IPS DF 6.9 (cell line): ENCODE data around the gene KIF6.
A peak's percentile ranks its signal among the peaks of the same experiment; 100 is the strongest.

ENCODE experiments used
- DNase-seq: peaks from one replicate; pipeline ENCODE4 v3.0.0-alpha.2; 2013; ENCODE audit warnings: low read depth, low spot score
- H3K27ac ChIP-seq: one replicate; pipeline ENCODE4 v1.5.1; 2013; ENCODE audit warnings: low read length, control low read depth
- H3K27me3 ChIP-seq: 2 replicates; pipeline ENCODE4 v1.6.1; 2013; ENCODE audit warnings: mild to moderate bottlenecking, low read length; ENCODE audit not compliant: control insufficient read depth, insufficient read depth
- H3K36me3 ChIP-seq: 2 replicates; pipeline ENCODE4 v1.6.1; 2013; ENCODE audit warnings: low read length; ENCODE audit not compliant: control insufficient read depth, insufficient read depth
- H3K4me1 ChIP-seq: 2 replicates; pipeline ENCODE4 v1.6.1; 2013; ENCODE audit warnings: low read length; ENCODE audit not compliant: control insufficient read depth, insufficient read depth
- H3K4me3 ChIP-seq: 2 replicates; pipeline ENCODE4 v1.5.1; 2013; ENCODE audit warnings: mild to moderate bottlenecking, low read length
- H3K9me3 ChIP-seq: 2 replicates; pipeline ENCODE4 v1.6.1; 2013; ENCODE audit warnings: low read length, inconsistent platforms; ENCODE audit not compliant: control insufficient read depth, insufficient read depth
- WGBS: extraction: QIAGEN DNeasy Blood & Tissue Kit; methylation state at CpG from one replicate; pipeline ENCODE4 v1.1.7; 2013; ENCODE audit warnings: mixed read lengths, missing lambda C conversion rate; ENCODE audit not compliant: insufficient read length, insufficient coverage; 5-methylcytosine and 5-hydroxymethylcytosine counted together

KIF6 gene

DNA sequence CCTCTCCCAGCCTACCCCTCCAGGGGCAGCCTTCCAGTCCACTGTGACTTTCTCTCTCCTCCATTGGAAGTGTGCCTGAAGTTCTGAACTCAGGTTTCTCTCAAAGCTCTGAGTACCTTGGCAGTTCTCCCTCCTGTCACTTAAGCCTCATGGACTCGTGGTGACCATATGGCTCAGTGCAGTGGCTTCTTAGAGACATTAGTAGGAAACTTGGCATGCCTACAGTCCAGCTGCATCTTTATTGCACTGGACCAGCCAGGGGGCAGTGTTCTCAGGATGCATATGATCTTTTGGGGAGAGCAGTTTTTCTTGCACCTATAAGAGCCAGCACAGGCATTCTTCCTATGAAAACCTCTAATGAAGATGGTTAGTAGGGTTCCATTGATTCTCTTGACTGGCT is 355.2 kb downstream of the KIF6 start:
- no CpG with 5 or more reads among the region's 1 CpG for WGBS
- Histone ChIP-seq H3K4me1 (0 out of 2 replicates have a peak, but pooled peaks cover 1% of the 10 kb centered on the region), H3K27ac (no peak overlapping the region), H3K9me3 (no peaks in the 10 kb centered on the region), H3K27me3 (no peaks in the 10 kb centered on the region), H3K36me3 (no peaks in the 10 kb centered on the region), H3K4me3 (no peak overlapping the region)
- no peak for DNase-seq

GRCh38 chr6:39367700-39368099 is 357.5 kb downstream of the KIF6 start:
- no CpG with 5 or more reads among the region's 3 CpGs for WGBS
- 0 out of 2 replicates have a peak, but pooled peaks cover 1% of the 10 kb centered on the region for H3K4me1 ChIP-seq
- no peaks in the 10 kb centered on the region for H3K27me3 ChIP-seq
- DNase-seq = no peak
- H3K4me3 ChIP-seq = no peak overlapping the region
- no peaks in the 10 kb centered on the region for H3K36me3 ChIP-seq
- no peaks in the 10 kb centered on the region for H3K9me3 ChIP-seq
- no peak overlapping the region for H3K27ac ChIP-seq

- H3K27me3 ChIP-seq = no peaks in the 10 kb centered on the region
- peaks cover 3% of the 10 kb centered on the region for H3K4me1 ChIP-seq
- WGBS = no CpG with 5 or more reads among the region's 9 CpGs
- H3K9me3 ChIP-seq = no peaks in the 10 kb centered on the region
- DNase-seq = no peak
- H3K27ac ChIP-seq = no peak overlapping the region
- H3K36me3 ChIP-seq = no peaks in the 10 kb centered on the region
- no peak overlapping the region for H3K4me3 ChIP-seq
Measured at GRCh38 chr6:39366931-39367618, 358.1 kb downstream of the KIF6 start.

DNA sequence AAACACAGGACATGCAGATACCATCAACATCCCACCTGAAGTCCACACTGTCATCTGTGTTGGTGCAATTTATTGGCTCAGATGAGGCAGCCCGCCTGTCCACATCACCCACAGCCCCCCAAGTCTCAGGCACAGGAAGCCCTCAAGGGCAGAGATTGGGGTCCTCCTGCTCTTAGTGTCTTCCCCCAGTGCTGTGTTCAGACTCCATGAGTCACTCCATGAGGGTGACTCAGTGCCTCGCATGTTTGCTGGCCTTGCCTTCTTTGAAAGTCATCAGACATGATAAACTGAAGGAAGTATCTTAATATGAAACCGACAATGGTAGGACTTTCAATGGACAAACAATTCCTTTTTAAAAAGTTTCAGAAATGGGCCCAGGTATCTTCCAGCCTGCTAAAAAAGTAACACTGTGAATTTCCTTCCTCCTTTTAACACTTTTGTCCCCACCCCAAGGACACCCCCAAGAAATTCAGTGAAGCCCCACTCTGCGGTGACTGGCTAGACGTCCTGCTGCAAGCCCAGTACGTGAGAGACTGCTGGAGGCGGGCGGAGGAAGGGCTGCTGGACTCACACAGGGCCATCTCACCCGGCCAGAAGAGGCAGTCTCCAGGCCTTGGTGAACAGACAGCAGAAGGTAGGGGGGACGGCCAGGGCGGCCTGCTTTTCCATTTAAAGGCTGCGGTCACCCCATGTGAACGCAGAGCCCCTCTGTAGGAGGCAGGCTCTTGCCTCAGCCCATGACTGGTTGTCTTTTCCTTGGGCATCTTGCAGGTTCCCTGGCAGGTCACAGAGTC is 359.7 kb downstream of the KIF6 start:
- H3K9me3 ChIP-seq = no peaks in the 10 kb centered on the region
- peaks cover 2% of the 10 kb centered on the region for H3K4me1 ChIP-seq
- WGBS = no CpG with 5 or more reads among the region's 13 CpGs
- no peak overlapping the region for H3K4me3 ChIP-seq
- no peak for DNase-seq
- H3K27ac ChIP-seq = no peak overlapping the region
- H3K36me3 ChIP-seq = no peaks in the 10 kb centered on the region
- no peaks in the 10 kb centered on the region for H3K27me3 ChIP-seq

DNA sequence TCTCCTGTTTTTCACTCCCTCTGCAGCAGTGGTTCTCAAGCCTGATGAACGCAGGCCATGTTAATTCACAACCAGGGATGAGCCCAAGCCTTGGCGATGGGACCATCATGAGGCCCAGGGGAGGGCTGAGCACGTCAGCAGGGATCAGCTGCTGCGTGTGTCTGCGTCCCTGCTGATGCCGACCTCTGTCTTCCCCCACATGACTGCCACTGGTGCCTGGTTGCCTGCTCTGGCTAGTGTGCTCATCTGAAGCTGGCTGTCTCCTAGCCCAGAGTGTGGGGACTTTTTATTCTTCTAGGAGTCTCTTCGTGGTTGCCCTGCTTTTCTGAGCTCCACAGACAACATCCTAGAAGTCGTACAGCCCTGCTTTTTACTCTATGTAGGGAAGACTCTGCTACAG is 361.9 kb downstream of the KIF6 start:
- H3K4me1 ChIP-seq = peaks cover 2% of the 10 kb centered on the region
- no peaks in the 10 kb centered on the region for H3K27me3 ChIP-seq
- no CpG with 5 or more reads among the region's 8 CpGs for WGBS
- H3K4me3 ChIP-seq = no peak overlapping the region
- DNase-seq = no peak
- no peaks in the 10 kb centered on the region for H3K36me3 ChIP-seq
- H3K27ac ChIP-seq = no peak overlapping the region
- no peaks in the 10 kb centered on the region for H3K9me3 ChIP-seq

DNA sequence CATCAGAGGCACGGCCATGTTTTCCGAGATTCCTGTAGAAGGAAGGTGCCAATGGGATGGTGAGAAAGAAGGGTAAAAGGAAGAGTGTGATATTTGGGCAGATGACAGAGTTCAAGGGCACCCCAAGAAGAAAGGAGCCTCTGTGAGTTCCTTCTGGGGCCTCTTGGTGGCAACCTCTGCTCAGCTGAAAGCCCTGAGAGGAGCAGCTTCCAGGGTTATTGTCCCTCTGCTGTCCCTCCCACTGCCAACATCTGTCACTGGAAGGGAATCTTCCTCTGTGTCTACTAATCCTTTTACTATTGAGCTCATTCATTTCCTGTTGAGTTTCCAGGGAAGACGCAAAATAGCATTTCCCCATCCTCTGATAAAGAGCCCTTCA is 362.7 kb downstream of the KIF6 start:
- H3K36me3 ChIP-seq = no peaks in the 10 kb centered on the region
- no peak for DNase-seq
- H3K27me3 ChIP-seq = no peaks in the 10 kb centered on the region
- no peak overlapping the region for H3K27ac ChIP-seq
- no CpG with 5 or more reads among the region's 3 CpGs for WGBS
- no peaks in the 10 kb centered on the region for H3K9me3 ChIP-seq
- no peak overlapping the region for H3K4me3 ChIP-seq
- H3K4me1 ChIP-seq = peaks cover 2% of the 10 kb centered on the region

DNA sequence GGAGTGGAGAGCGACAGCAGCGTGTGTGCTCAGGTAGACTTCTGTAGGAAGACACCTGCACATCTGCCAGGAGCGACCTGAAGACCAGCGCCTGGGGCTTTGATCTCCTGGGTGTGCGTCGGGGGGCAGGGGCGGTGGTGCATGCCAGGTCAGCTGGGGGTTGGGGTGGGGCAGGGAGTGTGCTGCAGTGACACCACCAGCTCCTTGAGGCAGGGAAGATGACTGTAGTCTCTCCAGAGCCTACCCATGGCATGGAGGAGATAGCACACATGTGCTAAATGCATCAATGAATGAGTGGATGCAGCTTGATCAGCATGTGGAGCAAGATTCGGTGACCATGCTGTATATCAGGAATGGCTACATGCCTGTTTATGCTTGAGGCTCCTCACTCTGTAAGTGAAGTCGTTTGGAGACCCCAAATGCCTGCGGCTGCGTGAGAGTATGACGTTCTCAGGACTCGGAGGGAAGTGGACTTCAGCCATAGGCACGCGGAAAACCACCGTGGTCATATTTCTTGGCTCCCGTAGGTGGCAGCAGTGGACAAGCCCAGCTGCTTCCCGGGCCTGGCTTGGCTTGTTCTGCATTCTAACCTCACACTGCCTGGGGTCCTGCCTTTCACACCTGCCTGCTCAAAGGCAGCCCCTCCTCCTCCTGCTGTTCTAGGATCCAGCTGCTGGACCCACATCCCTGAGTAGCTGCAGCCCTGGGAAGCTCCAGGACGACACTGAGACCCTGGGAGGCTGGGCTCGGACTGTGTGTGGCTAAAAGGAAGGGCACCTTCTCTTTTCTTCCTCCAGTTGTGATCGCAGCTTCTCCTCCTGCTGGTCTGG is 363.3 kb downstream of the KIF6 start:
- Histone ChIP-seq H3K36me3 (no peaks in the 10 kb centered on the region), H3K9me3 (no peaks in the 10 kb centered on the region), H3K4me1 (peaks cover 2% of the 10 kb centered on the region), H3K27ac (no peak overlapping the region), H3K27me3 (no peaks in the 10 kb centered on the region), H3K4me3 (no peak overlapping the region)
- peak; percentile 83 for DNase-seq
- no CpG with 5 or more reads among the region's 21 CpGs for WGBS

- Histone ChIP-seq H3K4me3 (no peak overlapping the region), H3K27me3 (no peaks in the 10 kb centered on the region), H3K4me1 (peaks cover 2% of the 10 kb centered on the region), H3K9me3 (no peaks in the 10 kb centered on the region), H3K27ac (no peak overlapping the region), H3K36me3 (no peaks in the 10 kb centered on the region)
- DNase-seq = no peak
- no CpG with 5 or more reads among the region's 9 CpGs for WGBS
Measured at GRCh38 chr6:39360378-39360777, 364.8 kb downstream of the KIF6 start.

DNA sequence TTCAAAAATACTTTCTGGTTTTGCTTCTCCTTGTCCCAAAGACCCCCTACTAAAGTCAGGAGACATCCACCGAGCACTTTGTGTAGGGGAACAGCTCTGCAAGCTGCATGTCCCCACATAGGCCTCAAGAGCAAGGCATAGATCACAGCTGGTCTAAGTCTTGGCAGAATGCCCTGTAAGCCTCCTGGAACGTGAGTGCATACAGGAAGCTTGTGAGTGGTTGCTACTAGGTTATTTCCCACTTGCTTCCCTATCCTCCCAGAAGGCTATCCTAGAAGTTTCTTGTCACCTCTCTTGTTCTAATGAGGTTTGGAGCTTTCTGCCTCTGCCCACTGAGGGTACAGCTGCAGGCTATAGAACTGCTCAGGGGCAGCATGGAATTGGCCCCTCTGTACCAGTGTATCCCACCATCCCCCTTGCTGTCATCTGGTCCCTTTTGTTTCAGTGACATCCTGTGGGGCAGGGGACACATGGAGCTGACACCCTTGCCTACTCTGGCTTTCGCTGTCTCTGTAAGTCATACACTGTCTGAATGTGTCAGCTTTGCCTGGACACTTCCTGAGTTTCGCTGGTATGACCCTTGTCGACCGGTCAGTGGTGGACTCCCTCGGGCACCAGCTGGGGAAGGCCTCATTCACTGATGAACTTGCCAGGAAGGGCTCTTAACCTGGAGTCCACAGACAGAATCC is 367.1 kb downstream of the KIF6 start:
- Histone ChIP-seq H3K9me3 (no peaks in the 10 kb centered on the region), H3K27ac (no peak overlapping the region), H3K36me3 (no peaks in the 10 kb centered on the region), H3K4me1 (peaks cover 2% of the 10 kb centered on the region), H3K27me3 (no peaks in the 10 kb centered on the region), H3K4me3 (no peak overlapping the region)
- no CpG with 5 or more reads among the region's 7 CpGs for WGBS
- DNase-seq = no peak
